ENCODE data around the gene NANOS3. TPM values are rescaled to one million over a fixed set of nuclear protein-coding genes. Genes with fewer than 3 reads are reported as not detected.
A peak's percentile ranks its signal among the peaks of the same experiment; 100 is the strongest.

NANOS3 gene
- total and polyA plus RNA-seq, 2 of the 13 experiments (the other 11 are each of a cell fraction or from before 2014, with no cell fraction given): 0.21 TPM; not detected in 1

DNA sequence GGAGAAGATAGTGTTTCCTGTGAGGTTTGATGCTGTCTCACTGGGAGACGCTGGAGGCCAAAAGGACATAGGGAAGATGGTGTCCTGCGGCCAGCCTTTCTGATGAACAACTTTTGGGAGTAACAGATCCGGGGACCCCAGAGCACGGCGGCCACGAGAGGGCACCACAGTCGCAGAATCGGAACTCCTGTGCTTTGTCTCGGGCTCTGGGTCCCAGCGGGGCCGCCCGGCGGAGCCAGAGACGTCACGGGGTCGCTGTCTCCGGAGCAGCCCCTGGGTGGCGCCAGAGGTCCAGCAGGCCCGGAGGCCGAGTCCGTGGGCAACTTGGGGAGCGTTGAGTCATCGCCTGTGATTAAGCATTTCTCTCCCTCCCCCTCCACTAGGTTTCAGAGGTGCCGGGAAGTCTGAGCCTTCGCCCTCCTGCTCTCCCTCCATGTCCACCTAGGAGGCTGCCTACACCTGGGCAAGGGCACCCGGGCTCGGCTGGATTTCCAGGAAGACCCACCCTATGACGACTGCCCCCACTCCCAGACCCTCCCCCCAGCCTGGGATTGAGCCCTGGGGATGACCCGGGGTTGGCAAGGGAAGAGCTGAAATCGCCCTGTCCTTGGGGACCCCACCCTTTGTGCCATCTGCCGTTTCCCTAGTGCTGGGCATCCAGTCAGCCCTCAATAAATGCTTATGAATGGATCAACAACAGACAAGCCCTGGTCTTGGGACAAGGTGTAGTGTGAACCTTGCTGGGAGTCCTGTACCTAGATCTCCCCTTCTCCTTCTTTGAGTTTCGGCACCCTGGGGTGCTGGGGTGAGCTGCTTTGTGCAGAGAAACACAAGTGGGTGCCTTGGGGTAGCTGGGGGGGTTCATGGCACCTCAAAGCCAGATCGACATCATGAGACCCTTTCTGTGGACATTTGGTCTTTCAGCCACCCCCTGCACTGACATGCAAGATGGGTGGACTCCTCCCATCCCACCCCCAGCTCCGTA, 3.4 kb downstream of the NANOS3 start (continued):
- TF ChIP-seq, protein P1, sequence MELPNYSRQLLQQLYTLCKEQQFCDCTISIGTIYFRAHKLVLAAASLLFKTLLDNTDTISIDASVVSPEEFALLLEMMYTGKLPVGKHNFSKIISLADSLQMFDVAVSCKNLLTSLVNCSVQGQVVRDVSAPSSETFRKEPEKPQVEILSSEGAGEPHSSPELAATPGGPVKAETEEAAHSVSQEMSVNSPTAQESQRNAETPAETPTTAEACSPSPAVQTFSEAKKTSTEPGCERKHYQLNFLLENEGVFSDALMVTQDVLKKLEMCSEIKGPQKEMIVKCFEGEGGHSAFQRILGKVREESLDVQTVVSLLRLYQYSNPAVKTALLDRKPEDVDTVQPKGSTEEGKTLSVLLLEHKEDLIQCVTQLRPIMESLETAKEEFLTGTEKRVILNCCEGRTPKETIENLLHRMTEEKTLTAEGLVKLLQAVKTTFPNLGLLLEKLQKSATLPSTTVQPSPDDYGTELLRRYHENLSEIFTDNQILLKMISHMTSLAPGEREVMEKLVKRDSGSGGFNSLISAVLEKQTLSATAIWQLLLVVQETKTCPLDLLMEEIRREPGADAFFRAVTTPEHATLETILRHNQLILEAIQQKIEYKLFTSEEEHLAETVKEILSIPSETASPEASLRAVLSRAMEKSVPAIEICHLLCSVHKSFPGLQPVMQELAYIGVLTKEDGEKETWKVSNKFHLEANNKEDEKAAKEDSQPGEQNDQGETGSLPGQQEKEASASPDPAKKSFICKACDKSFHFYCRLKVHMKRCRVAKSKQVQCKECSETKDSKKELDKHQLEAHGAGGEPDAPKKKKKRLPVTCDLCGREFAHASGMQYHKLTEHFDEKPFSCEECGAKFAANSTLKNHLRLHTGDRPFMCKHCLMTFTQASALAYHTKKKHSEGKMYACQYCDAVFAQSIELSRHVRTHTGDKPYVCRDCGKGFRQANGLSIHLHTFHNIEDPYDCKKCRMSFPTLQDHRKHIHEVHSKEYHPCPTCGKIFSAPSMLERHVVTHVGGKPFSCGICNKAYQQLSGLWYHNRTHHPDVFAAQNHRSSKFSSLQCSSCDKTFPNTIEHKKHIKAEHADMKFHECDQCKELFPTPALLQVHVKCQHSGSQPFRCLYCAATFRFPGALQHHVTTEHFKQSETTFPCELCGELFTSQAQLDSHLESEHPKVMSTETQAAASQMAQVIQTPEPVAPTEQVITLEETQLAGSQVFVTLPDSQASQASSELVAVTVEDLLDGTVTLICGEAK (IDR thresholded peaks at IDR 0.05): no peak
- TF ChIP-seq, protein P1 (CRISPR knock-in tag; IDR thresholded peaks at IDR 0.05): no peak
- TF ChIP-seq JUN (CRISPR knock-in tag; IDR thresholded peaks at IDR 0.05): peak; percentile 54; the same call in 1 of the 2 replicates
- no peak for TF ChIP-seq ZBTB49 (CRISPR knock-in tag; IDR thresholded peaks at IDR 0.05; ENCODE audit: borderline replicate concordance)
- no peak for TF ChIP-seq HNRNPK (IDR thresholded peaks at IDR 0.05; ENCODE audit: low read depth, low read length, poor library complexity, severe bottlenecking)
- no peak for TF ChIP-seq HNRNPUL1 (IDR thresholded peaks at IDR 0.05; ENCODE audit: low read depth, low read length)
- no peak; the same call in 1 of the 2 replicates for TF ChIP-seq ZNF232 (CRISPR knock-in tag; IDR thresholded peaks at IDR 0.05; ENCODE audit: borderline replicate concordance)
- TF ChIP-seq KDM4B (CRISPR knock-in tag; IDR thresholded peaks at IDR 0.05): no peak
- TF ChIP-seq ZNF572 (CRISPR knock-in tag; IDR thresholded peaks at IDR 0.05): no peak
- no peak for TF ChIP-seq SYNCRIP (IDR thresholded peaks at IDR 0.05; ENCODE audit: insufficient read depth, low read depth, low read length)
- peak; percentile 24; the same call in 1 of the 2 replicates for TF ChIP-seq TAF1 (CRISPR knock-in tag; IDR thresholded peaks at IDR 0.05)
- TF ChIP-seq KLF15 (CRISPR knock-in tag; IDR thresholded peaks at IDR 0.05; ENCODE audit: borderline replicate concordance): no peak; the same call in 1 of the 2 replicates
- peak; percentile 37; the same call in 1 of the 2 replicates for TF ChIP-seq CEBPG (CRISPR knock-in tag; IDR thresholded peaks at IDR 0.05)
- TF ChIP-seq, protein P2, sequence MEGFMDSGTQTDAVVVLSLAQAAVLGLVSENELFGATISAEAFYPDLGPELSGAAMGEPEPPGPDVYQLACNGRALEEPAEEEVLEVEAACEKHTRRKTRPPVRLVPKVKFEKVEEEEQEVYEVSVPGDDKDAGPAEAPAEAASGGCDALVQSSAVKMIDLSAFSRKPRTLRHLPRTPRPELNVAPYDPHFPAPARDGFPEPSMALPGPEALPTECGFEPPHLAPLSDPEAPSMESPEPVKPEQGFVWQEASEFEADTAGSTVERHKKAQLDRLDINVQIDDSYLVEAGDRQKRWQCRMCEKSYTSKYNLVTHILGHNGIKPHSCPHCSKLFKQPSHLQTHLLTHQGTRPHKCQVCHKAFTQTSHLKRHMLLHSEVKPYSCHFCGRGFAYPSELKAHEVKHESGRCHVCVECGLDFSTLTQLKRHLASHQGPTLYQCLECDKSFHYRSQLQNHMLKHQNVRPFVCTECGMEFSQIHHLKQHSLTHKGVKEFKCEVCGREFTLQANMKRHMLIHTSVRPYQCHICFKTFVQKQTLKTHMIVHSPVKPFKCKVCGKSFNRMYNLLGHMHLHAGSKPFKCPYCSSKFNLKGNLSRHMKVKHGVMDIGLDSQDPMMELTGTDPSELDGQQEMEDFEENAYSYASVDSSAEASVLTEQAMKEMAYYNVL (CRISPR knock-in tag; IDR thresholded peaks at IDR 0.05; ENCODE audit: borderline replicate concordance): 0 out of 2 replicates have a peak, but pooled peaks have one; percentile 42
- TF ChIP-seq ZNF20 (CRISPR knock-in tag; IDR thresholded peaks at IDR 0.05): no peak

All from HepG2 (cell line).